Measurements from ENCODE around the gene RSRP1. TPM values are rescaled to one million over a fixed set of nuclear protein-coding genes. Genes with fewer than 3 reads are reported as not detected.

Gene RSRP1
- polyA plus RNA-seq, 3 donors, result 117 to 229 (median 189) TPM

- DNase-seq, result peak; percentile 85
These were observed 14.1 kb downstream of the RSRP1 start for GRCh38 chr1:25232866-25233784.

- DNase-seq, result peak; percentile 97
These were observed 15.0 kb downstream of the RSRP1 start, which contains the start of gene SYF2 for GRCh38 chr1:25232027-25232865. SYF2 (minus strand) TSS chr1:25232502; CDS start chr1:25232467, 35 bp downstream.

GRCh38 chr1:25223471-25223870 lies 23.8 kb downstream of the RSRP1 start:
- no peak for DNase-seq

DNA sequence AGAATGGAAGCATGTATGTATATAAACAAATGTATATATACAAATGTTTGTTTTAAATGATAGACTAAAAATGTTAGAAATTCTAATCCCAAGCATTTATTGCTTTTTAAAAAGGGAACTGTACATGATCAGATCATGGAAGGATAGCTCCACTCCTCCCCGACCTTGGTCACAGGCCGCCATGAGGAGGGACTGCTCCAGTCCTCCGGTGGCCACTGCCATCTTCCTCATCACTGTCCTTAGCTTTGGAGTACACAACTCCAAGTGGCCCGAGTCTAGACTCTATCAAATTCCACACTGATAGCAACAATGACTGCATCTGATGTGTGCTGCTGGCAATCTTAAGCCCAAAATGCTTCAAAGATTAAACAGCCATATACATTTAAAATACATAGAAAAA lies 24.6 kb downstream of the RSRP1 start:
- no peak for DNase-seq

DNA sequence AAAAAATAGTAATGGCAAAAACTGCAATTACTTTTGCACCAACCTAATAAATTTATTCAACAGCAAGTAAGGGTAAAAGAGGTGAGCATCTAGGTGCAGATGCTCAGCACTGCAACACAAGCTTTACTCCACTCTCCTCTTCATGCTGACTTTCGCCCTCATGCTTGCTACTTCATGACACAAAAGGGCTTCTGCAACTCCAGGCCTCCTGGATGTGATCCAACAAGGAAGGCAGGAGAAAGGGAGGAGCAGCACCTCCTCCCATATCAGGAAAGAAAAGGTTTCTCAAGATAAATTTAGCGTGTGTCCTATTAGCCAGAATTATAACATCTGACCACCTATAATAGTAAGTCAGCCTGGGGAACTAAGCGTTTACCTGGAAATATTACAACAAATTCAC lies 26.6 kb downstream of the RSRP1 start:
- DNase-seq, result no peak

- no peak for DNase-seq
These were observed 27.5 kb downstream of the RSRP1 start for GRCh38 chr1:25219661-25220251.

- DNase-seq, result no peak
These were observed 29.5 kb downstream of the RSRP1 start for GRCh38 chr1:25217598-25218232.

DNA sequence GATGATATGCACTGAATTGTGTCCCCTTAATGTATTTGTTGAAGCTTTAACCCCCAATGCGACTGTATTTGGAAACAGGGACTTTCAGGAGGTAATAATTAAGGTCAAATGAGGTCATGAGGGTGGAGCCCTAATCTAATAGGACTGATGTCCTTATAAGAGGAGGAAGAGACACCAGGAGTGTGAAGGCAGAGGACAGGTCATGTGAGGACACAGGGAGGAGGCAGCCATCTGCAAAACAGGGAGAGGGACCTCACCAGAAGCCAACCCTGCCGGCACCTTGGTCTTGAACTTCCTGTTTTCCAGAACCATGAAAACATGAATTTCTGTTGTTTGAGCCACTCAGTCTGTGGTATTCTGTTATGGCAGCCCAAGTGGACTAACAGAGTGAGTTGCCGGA lies 30.2 kb downstream of the RSRP1 start:
- no peak for DNase-seq

DNA sequence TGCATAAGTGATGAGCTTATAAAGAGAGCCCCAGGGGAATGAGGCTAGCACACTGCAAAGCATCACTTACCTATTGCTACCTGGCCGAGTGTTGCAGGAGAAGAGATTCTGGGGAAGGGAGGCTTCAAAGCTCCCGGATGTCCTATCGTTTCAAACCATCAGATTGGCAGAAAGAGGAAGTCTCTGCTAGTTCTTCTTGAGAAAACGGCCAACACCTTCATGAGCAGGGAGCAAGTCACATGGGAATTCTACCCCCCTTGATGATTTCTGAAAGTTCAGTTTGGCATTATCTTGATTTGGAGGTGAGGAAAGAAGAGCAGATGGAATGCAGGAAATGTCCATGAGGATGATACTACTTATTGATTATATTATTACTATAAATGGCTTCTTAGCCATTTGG lies 31.1 kb downstream of the RSRP1 start:
- no peak for DNase-seq

GRCh38 chr1:25212725-25213124 lies 34.5 kb downstream of the RSRP1 start:
- DNase-seq, result no peak

DNA sequence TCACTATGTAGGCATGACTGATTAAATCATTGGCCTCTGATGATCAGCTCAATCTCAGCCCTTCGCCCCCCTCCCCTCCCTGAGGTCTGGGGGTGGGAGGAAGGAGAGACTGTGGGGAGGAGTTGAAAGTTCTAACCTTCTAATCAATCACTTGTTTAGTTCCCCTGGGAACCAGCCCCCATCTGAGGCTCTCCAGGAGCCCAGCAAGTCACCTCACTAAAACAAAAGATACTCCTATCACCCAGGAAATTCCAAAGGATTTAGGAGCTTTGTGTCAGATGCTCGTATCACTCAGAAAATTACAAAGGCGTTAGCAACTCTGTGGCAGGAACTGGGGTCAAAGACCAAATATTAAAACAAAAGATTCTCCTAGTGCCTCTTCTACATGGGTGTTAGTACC lies 36.5 kb downstream of the RSRP1 start:
- DNase-seq, result no peak

- DNase-seq, result no peak
These were observed 37.7 kb downstream of the RSRP1 start for GRCh38 chr1:25209516-25209915.

GRCh38 chr1:25208561-25209222 lies 38.6 kb downstream of the RSRP1 start:
- no peak for DNase-seq

DNA sequence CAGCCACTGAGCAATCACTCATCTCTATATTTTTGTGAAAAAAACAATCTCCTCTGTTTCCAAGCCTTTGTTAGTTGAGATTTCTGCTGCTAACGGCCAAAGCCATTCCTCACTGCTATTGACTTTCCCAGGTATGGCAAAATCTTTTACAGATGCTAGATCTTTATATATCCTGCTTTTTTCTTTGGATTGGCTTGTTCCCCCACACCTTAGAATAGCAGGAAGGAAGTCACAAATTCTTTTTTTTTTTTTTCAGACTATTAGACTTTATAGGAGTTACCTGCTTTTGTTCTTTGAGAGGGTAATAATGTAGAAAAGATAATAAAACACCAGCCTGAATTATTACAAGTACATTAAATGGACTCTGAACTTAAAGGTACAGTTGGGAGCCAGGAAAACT lies 39.2 kb downstream of the RSRP1 start:
- no peak for DNase-seq

GRCh38 chr1:25206201-25206600 lies 41.1 kb downstream of the RSRP1 start:
- DNase-seq, result no peak

DNA sequence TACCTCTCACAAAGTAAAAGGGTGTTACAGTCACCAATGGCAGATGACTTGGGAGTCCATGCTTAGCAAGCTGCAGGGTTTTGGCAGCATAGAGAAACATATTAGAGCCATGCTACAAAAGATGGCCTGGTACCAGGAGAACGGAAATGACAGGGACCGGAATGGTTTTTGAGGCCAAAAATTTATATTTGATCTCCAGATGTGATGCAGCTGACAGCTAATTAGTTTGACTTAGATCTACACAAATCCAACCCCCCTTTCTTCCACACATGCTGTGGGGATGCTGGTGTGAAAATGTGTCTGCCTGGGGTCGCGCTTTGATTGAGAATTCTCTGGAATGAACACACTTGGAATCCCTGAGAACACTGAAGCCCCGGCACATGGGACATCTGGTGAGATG lies 41.5 kb downstream of the RSRP1 start:
- no peak for DNase-seq

DNA sequence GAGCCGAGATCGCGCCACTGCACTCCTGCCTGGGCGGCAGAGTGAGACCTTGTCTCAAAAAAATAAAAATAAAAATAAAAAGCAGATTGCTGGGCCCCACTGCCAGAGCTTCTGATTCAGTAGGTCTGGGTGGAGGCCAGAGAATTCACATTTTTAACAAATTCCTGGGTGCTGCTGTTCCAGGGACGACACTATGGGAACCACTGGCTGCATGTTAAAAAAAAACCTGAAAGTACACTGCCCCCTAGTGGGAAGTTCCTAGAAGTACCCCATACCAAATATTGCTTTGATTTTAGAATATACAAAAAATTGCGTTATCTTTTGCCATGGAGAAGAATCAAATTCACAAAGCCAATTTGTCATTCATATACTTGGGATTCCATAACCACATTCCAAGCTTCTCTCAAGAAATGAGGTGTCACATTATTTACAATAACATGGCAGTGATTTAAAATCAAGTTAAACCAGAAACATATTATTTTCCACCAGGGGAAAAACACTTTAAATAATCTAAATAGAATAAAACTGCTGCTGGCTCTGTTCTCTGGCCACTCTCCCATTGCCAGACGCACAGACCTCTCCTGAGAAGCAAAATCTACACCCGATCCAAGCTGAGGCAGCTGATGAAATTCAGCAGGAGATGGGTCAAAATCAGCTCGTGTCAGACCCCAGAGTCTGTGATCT lies 42.3 kb downstream of the RSRP1 start:
- no peak for DNase-seq

GRCh38 chr1:25201006-25201405 lies 46.2 kb downstream of the RSRP1 start:
- no peak for DNase-seq

GRCh38 chr1:25199819-25200620 lies 47.2 kb downstream of the RSRP1 start:
- no peak for DNase-seq

All from renal pelvis (tissue), 4 donors.